Ishikawa (cell line): Measurements from ENCODE around the gene INPP5F.

ENCODE experiments used
- CEBPB ChIP-seq: IDR thresholded peaks from 2 replicates; pipeline ENCODE4 v1.6.1; 2012
- CREB1 ChIP-seq: IDR thresholded peaks from 2 replicates; pipeline ENCODE4 v1.6.1; 2012; ENCODE audit warnings: low read depth
- EGR1 ChIP-seq: IDR thresholded peaks from 2 replicates; pipeline ENCODE4 v1.6.1; 2012
- FOXM1 ChIP-seq: IDR thresholded peaks from 2 replicates; pipeline ENCODE4 v1.6.1; 2012; ENCODE audit warnings: low read depth, borderline replicate concordance
- NFIC ChIP-seq: IDR thresholded peaks from 2 replicates; pipeline ENCODE4 v1.6.1; 2012
- RAD21 ChIP-seq: IDR thresholded peaks from 2 replicates; pipeline ENCODE4 v1.6.1; 2012; ENCODE audit warnings: low read depth
- TCF12 ChIP-seq: IDR thresholded peaks from 2 replicates; pipeline ENCODE4 v1.6.1; 2012; ENCODE audit warnings: low read depth
- YY1 ChIP-seq: IDR thresholded peaks from 2 replicates; pipeline ENCODE4 v1.6.1; 2012; ENCODE audit warnings: low read depth
- TF ChIP-seq, protein P1 (sequence below): IDR thresholded peaks from 2 replicates; pipeline ENCODE4 v1.6.1; 2012; ENCODE audit warnings: low read depth, mild to moderate bottlenecking
- TF ChIP-seq, protein P2 (sequence below): IDR thresholded peaks from 2 replicates; pipeline ENCODE4 v1.6.1; 2012

DNA sequence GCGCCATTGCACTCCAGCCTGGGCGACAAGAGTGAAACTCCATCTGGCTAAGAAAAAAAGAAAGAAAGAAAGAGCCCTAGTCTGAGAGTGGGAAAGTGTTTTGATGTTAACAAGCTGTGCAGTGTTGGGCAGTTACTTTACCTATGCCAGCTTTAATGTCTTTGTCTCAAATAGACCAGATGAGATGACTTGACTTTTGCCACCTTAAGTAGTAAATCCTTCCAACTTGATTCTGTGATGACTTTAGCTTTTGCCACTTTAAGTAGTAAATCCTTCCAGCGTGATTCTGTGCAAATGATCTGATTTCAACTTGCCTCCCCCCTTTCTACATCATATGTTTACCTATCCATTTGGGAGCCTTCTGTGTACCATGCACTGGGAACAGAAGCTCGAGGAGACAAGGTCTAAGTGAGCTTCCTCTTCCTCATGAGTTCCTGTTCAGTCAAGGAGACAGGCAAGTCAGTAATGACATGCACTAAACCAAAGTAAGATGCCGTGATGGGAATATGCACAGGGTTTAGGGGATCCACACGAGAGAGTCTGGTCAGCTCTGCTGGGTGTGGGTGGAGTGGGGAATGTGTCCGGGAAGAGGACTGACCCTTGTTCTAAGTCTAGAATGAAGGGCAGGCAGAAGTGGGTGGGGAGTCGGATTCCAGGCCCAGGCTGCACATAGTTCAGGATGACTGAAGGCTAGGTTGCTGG, 17.2 kb downstream of the INPP5F start:
- TF ChIP-seq NFIC (no peak), CEBPB (no peak), YY1 (no peak), CREB1 (no peak), FOXM1 (no peak), TCF12 (no peak), RAD21 (no peak), EGR1 (no peak)
- TF ChIP-seq, protein P1, sequence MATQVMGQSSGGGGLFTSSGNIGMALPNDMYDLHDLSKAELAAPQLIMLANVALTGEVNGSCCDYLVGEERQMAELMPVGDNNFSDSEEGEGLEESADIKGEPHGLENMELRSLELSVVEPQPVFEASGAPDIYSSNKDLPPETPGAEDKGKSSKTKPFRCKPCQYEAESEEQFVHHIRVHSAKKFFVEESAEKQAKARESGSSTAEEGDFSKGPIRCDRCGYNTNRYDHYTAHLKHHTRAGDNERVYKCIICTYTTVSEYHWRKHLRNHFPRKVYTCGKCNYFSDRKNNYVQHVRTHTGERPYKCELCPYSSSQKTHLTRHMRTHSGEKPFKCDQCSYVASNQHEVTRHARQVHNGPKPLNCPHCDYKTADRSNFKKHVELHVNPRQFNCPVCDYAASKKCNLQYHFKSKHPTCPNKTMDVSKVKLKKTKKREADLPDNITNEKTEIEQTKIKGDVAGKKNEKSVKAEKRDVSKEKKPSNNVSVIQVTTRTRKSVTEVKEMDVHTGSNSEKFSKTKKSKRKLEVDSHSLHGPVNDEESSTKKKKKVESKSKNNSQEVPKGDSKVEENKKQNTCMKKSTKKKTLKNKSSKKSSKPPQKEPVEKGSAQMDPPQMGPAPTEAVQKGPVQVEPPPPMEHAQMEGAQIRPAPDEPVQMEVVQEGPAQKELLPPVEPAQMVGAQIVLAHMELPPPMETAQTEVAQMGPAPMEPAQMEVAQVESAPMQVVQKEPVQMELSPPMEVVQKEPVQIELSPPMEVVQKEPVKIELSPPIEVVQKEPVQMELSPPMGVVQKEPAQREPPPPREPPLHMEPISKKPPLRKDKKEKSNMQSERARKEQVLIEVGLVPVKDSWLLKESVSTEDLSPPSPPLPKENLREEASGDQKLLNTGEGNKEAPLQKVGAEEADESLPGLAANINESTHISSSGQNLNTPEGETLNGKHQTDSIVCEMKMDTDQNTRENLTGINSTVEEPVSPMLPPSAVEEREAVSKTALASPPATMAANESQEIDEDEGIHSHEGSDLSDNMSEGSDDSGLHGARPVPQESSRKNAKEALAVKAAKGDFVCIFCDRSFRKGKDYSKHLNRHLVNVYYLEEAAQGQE = no peak
- TF ChIP-seq, protein P2, sequence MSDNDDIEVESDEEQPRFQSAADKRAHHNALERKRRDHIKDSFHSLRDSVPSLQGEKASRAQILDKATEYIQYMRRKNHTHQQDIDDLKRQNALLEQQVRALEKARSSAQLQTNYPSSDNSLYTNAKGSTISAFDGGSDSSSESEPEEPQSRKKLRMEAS = no peak
